IMR-90 (cell line): ENCODE data around the gene SLC37A1. TPM values are rescaled to one million over a fixed set of nuclear protein-coding genes. Genes with fewer than 3 reads are reported as not detected.

Experiments used
- ATAC-seq: fragments of 200-7000 bp; cut with Tn5 transposase; 2 replicates; pipeline ENCODE4 v1.9.1; 2020; ENCODE audit warnings: low read depth, mild to moderate bottlenecking, moderate library complexity
- BruUV-seq: library from RNA; stranded (reverse); fragments of 400-500 nt; replicated peaks from 2 replicates; lab custom pipeline; 2021; lab: Mats Ljungman, UMichigan
- CTCF ChIA-PET: fragments of 300-600 bp; formaldehyde crosslinking; extraction: SDS; loops from one replicate; lab custom pipeline; 2021; ENCODE audit warnings: antibody characterized with exemption; lab: Yijun Ruan, JAX
- POLR2A ChIA-PET: fragments of 300-600 bp; sonication (Branson Sonifier 250); formaldehyde crosslinking; loops from one replicate; lab custom pipeline; 2022; ENCODE audit warnings: antibody characterized with exemption; ENCODE audit not compliant: unreplicated experiment; lab: Charles Lee
- DNase-seq: peaks from one replicate; pipeline ENCODE4 v3.0.0; 2013
- H2AFZ ChIP-seq: replicated peaks from 2 replicates; pipeline ENCODE3; 2013; ENCODE audit warnings: low read length, mild to moderate bottlenecking; ENCODE audit not compliant: poor library complexity
- H2AK5ac ChIP-seq: 2 replicates; pipeline ENCODE4 v1.6.1; 2013; ENCODE audit warnings: low read depth, low read length, inconsistent platforms
- H2AK9ac ChIP-seq: replicated peaks from 2 replicates; pipeline ENCODE3; 2013; ENCODE audit warnings: mild to moderate bottlenecking, low read depth, low read length, moderate library complexity; ENCODE audit not compliant: poor library complexity
- H2BK120ac ChIP-seq: 2 replicates; pipeline ENCODE4 v1.6.1; 2013; ENCODE audit warnings: low read depth, low read length, inconsistent platforms
- H2BK15ac ChIP-seq: 3 replicates; pipeline ENCODE4 v1.6.1; 2013; ENCODE audit warnings: low read depth, low read length, inconsistent platforms
- H2BK20ac ChIP-seq: 2 replicates; pipeline ENCODE4 v1.6.1; 2013; ENCODE audit warnings: low read depth, mild to moderate bottlenecking, inconsistent platforms, low read length, moderate library complexity
- H2BK5ac ChIP-seq: 2 replicates; pipeline ENCODE4 v1.6.1; 2013; ENCODE audit warnings: mild to moderate bottlenecking, low read depth, low read length, inconsistent platforms; ENCODE audit not compliant: poor library complexity, severe bottlenecking
- H3K14ac ChIP-seq: replicated peaks from 2 replicates; pipeline ENCODE4 v1.6.1; 2013; ENCODE audit warnings: low read depth, low read length, inconsistent platforms
- H3K18ac ChIP-seq: 2 replicates; pipeline ENCODE4 v1.6.1; 2013; ENCODE audit warnings: low read depth, low read length, control low read depth
- H3K23ac ChIP-seq: 2 replicates; pipeline ENCODE4 v1.6.1; 2013; ENCODE audit warnings: low read depth, low read length, inconsistent platforms
- H3K27ac ChIP-seq: 2 replicates; pipeline ENCODE4 v1.5.1; 2013; ENCODE audit warnings: mild to moderate bottlenecking, control low read depth, low read length; ENCODE audit not compliant: insufficient read depth
- H3K27me3 ChIP-seq: 2 replicates; pipeline ENCODE4 v1.6.1; 2013; ENCODE audit warnings: low read length; ENCODE audit not compliant: control insufficient read depth, insufficient read depth
- H3K36me3 ChIP-seq: 2 replicates; pipeline ENCODE4 v1.6.1; 2013; ENCODE audit warnings: low read length, mixed read lengths; ENCODE audit not compliant: control insufficient read depth, insufficient read depth
- H3K4ac ChIP-seq: 2 replicates; pipeline ENCODE4 v1.6.1; 2013; ENCODE audit warnings: low read depth, low read length, inconsistent platforms
- H3K4me1 ChIP-seq: 2 replicates; pipeline ENCODE4 v1.6.1; 2013; ENCODE audit warnings: low read length, mixed read lengths; ENCODE audit not compliant: control insufficient read depth, insufficient read depth
- H3K4me2 ChIP-seq: 2 replicates; pipeline ENCODE4 v1.6.1; 2013; ENCODE audit warnings: low read depth, mild to moderate bottlenecking, control low read depth, low read length, moderate library complexity
- H3K4me3 ChIP-seq: 2 replicates; pipeline ENCODE4 v1.5.1; 2013; ENCODE audit warnings: low read depth, mild to moderate bottlenecking, control low read depth, low read length, moderate library complexity; ENCODE audit not compliant: insufficient read depth
- H3K56ac ChIP-seq: 2 replicates; pipeline ENCODE4 v1.6.1; 2013; ENCODE audit warnings: low read length, inconsistent platforms; ENCODE audit not compliant: insufficient read depth; ENCODE audit errors: extremely low read depth
- H3K79me1 ChIP-seq, 2 experiments: 2 replicates each; pipeline ENCODE4 v1.6.1; 2013; ENCODE audit warnings: low read length in 2 of 2, inconsistent platforms in 1 of 2, low read depth in 1 of 2
- H3K9ac ChIP-seq: 2 replicates; pipeline ENCODE4 v1.6.1; 2013; ENCODE audit warnings: low read depth, low read length, control low read depth
- H3K9me1 ChIP-seq: 2 replicates; pipeline ENCODE4 v1.6.1; 2013; ENCODE audit warnings: low read length, inconsistent platforms; ENCODE audit not compliant: insufficient read depth
- H3K9me3 ChIP-seq: 2 replicates; pipeline ENCODE4 v1.6.1; 2013; ENCODE audit warnings: low read length; ENCODE audit not compliant: control insufficient read depth, insufficient read depth
- H4K20me1 ChIP-seq: 2 replicates; pipeline ENCODE4 v1.6.1; 2013; ENCODE audit warnings: low read length, inconsistent platforms; ENCODE audit not compliant: insufficient read depth
- H4K5ac ChIP-seq: 2 replicates; pipeline ENCODE4 v1.6.1; 2013; ENCODE audit warnings: mild to moderate bottlenecking, low read depth, low read length, control low read depth
- H4K8ac ChIP-seq, 2 experiments: 2 replicates each; pipeline ENCODE4 v1.6.1; 2013; ENCODE audit warnings: low read depth in 2 of 2, low read length in 2 of 2, control low read depth in 1 of 2, inconsistent platforms in 1 of 2
- H4K91ac ChIP-seq: 2 replicates; pipeline ENCODE4 v1.6.1; 2013; ENCODE audit warnings: low read depth, low read length, inconsistent platforms; ENCODE audit not compliant: insufficient read depth
- BHLHE40 ChIP-seq: fragments of 150-350 bp; IDR thresholded peaks from 2 replicates; pipeline ENCODE4 v1.6.1; 2016; ENCODE audit warnings: mild to moderate bottlenecking, low read depth, low read length
- FOS ChIP-seq: fragments of 150-350 bp; IDR thresholded peaks from 2 replicates; pipeline ENCODE4 v1.6.1; 2016; ENCODE audit warnings: low read depth, low read length
- MXI1 ChIP-seq: IDR thresholded peaks from 2 replicates; pipeline ENCODE4 v1.6.1; 2012; ENCODE audit warnings: low read depth, mild to moderate bottlenecking, low read length, moderate library complexity, borderline replicate concordance
- POLR2A ChIP-seq: IDR thresholded peaks from 2 replicates; pipeline ENCODE4 v1.6.1; 2012; ENCODE audit warnings: mild to moderate bottlenecking, low read depth, low read length
- RAD21 ChIP-seq: IDR thresholded peaks from 2 replicates; pipeline ENCODE4 v1.6.1; 2012; ENCODE audit warnings: low read length, improper control_type of control experiment
- USF2 ChIP-seq: fragments of 150-350 bp; IDR thresholded peaks from 2 replicates; pipeline ENCODE4 v1.6.1; 2017; ENCODE audit warnings: mild to moderate bottlenecking, antibody characterized with exemption, low read length, low read depth
- WGBS, 2 experiments: methylation state at CpG; one replicate each; pipeline versions ENCODE4 v1.1.5 to v1.1.7; 2013; ENCODE audit warnings: missing lambda C conversion rate in 2 of 2; ENCODE audit not compliant: insufficient read length in 1 of 2; ENCODE audit errors: extremely low coverage in 2 of 2; 5-methylcytosine and 5-hydroxymethylcytosine counted together
- dilution Hi-C: fragments of 300-500 bp; cut with HindIII; formaldehyde crosslinking; loops from one replicate; pipeline ENCODE4 v1.14.3; 2018; ENCODE audit warnings: low sequenced_read_pairs; ENCODE audit not compliant: unreplicated experiment
- in situ Hi-C: fragments of 300-500 bp; cut with MboI; formaldehyde crosslinking; loops from 3 replicates; pipeline ENCODE4 v1.14.3; 2019; ENCODE audit warnings: low sequenced_read_pairs, inconsistent platforms, mixed read lengths
- intact Hi-C: fragments of 100-400 bp; cut with micrococcal nuclease; formaldehyde crosslinking; loops from 2 replicates; pipeline ENCODE4 v1.10.0; 2022
- polyA plus RNA-seq, 3 experiments: library from polyadenylated mRNA; depleted of rRNA; stranded (reverse); fragments of >200 nt; gene quantifications; 2 replicates each; pipeline ENCODE4 v1.2.3, GENCODE V29; 2012; ENCODE audit warnings: low replicate concordance in 1 of 3
- total RNA-seq: library from RNA; depleted of rRNA; stranded (reverse); fragments of >200 nt; gene quantifications from 2 replicates; pipeline ENCODE4 v1.2.3, GENCODE V29; 2012

Gene SLC37A1
- total and polyA plus RNA-seq, 2 of the 4 experiments (the other 2 are of a cell fraction), result 0.36 to 0.48 TPM

DNA sequence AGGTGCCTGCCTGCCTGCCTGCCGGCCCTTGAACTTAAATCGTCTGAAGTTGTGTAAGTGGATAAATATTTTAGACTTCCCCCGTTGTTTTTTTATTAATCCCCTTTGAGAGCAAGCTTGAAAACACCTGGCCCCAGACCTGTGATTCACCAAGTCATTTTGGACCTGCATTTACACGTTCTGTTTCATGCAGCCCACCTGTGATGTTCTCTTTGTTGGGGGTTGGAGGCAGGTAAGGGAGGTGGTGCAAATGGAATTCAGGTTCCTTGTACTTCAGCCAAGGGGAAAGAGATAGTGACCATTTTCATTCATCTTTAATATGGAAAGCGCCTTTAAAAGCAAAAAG, 1.2 kb downstream of the SLC37A1 start (continued):
- TF ChIP-seq RAD21 (no peak), FOS (no peak), MXI1 (no peak), POLR2A (no peak), BHLHE40 (no peak)

DNA sequence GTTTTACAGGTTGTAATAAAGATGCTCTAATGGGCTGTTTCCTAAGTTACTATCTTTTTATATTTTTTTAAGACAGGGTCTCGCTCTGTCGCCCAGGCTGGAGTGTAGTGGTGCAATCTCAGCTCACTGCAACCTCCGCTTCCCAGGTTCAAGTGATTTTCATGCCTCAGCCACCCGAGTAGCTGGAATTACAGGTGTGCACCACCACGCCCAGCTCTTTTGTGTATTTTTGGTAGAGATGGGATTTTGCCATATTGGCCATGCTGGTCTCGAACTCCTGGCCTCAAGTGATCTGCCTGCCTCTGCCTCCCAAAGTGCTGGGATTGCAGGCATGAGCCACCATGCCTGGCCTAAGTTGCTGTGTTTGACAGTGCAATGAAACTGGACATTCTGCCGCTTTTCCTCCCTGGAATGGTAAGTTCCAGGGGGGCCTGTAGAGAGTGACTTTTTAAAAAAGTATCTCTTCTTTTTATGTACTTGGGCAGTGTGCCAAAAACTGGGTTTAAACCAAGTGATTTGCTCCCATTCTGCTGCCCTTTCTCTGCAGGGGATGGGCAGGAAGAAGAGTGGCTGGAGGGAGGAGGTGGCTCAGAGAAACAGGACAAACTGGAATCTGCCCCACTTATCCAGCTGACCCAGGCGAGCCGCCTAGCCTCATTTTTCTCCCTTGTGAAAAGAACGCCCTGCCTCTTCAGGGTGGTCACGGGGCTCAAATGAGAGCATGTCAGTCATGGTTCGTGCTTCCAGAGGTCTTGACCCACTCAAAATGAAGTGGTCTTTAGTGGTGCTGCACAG, 2.3 kb downstream of the SLC37A1 start:
- intact Hi-C loops, result no loop called here
- H3K4me2 ChIP-seq, result no peak overlapping the region
- H4K8ac ChIP-seq, result no peak overlapping the region
- no peak overlapping the region for H3K4ac ChIP-seq
- no peak overlapping the region for H3K56ac ChIP-seq
- H2BK5ac ChIP-seq, result no peak overlapping the region
- no peaks in the 10 kb centered on the region for H4K20me1 ChIP-seq
- no peak for DNase-seq
- H2AFZ ChIP-seq, result no peak overlapping the region
- TF ChIP-seq USF2 (no peak), MXI1 (no peak)
- H3K14ac ChIP-seq, result no peak overlapping the region
- no peak overlapping the region for H4K5ac ChIP-seq
- CTCF ChIA-PET, result no interaction called here
- peaks cover 41% of the 10 kb centered on the region for H3K27me3 ChIP-seq
- H2BK120ac ChIP-seq, result no peak overlapping the region
- 70% methylated on average over 2 of the region's 12 CpGs; no CpG with 5 or more reads in 1 of the 2 experiments for WGBS, 2 experiments
- no peak overlapping the region for H4K91ac ChIP-seq
- H2AK9ac ChIP-seq, result no peak overlapping the region
- in situ Hi-C loops, result no loop called here
- H3K36me3 ChIP-seq, result no peaks in the 10 kb centered on the region
- no peak overlapping the region for H3K9ac ChIP-seq
- H2BK20ac ChIP-seq, result no peak overlapping the region
- no peak overlapping the region for H3K4me3 ChIP-seq
- H3K18ac ChIP-seq, result no peak overlapping the region
- H3K4me1 ChIP-seq, result 0 out of 2 replicates have a peak, but pooled peaks cover 2% of the 10 kb centered on the region
- H2AK5ac ChIP-seq, result no peak overlapping the region
- dilution Hi-C loops, result no loop called here
- H3K23ac ChIP-seq, result no peak overlapping the region
- no peak for ATAC-seq
- POLR2A ChIA-PET, result no interaction called here
- no peaks in the 10 kb centered on the region for H3K79me1 ChIP-seq
- BruUV-seq, result no TSS peak
- H3K27ac ChIP-seq, result no peak overlapping the region
- H2BK15ac ChIP-seq, result no peak overlapping the region
- peaks cover 2% of the 10 kb centered on the region; the same call in 1 of the 2 replicates for H3K9me1 ChIP-seq
- no peaks in the 10 kb centered on the region for H3K9me3 ChIP-seq
